Right lobe of liver (tissue), 4 donors: ENCODE results near the gene ANKFN1.

ENCODE experiments used
- POLR2A ChIP-seq: fragments of 450-650 bp; IDR thresholded peaks from one replicate; pipeline ENCODE4 v1.6.1; 2017; ENCODE audit warnings: antibody characterized with exemption, mild to moderate bottlenecking
- TF ChIP-seq, protein P1 (sequence below), 4 donors: fragments of 200-600 bp in 3 of 4; fragments of 450-650 bp in 1 of 4; IDR thresholded peaks; one replicate each; pipeline versions ENCODE4 v1.5.1 to v1.8.0; 2016 to 2022; ENCODE audit warnings: antibody characterized with exemption in 4 of 4, mild to moderate bottlenecking in 2 of 4
- donor health status: DM: no; HTN: no; CAD: no.
- donor health status: DM: no; HTN: no; CAD: no.
- donor health status: DM: no; HTN: yes; CAD: no.

GRCh38 chr17:56497132-56497531 lies 343.9 kb downstream of the ANKFN1 start:
- TF ChIP-seq, protein P1, sequence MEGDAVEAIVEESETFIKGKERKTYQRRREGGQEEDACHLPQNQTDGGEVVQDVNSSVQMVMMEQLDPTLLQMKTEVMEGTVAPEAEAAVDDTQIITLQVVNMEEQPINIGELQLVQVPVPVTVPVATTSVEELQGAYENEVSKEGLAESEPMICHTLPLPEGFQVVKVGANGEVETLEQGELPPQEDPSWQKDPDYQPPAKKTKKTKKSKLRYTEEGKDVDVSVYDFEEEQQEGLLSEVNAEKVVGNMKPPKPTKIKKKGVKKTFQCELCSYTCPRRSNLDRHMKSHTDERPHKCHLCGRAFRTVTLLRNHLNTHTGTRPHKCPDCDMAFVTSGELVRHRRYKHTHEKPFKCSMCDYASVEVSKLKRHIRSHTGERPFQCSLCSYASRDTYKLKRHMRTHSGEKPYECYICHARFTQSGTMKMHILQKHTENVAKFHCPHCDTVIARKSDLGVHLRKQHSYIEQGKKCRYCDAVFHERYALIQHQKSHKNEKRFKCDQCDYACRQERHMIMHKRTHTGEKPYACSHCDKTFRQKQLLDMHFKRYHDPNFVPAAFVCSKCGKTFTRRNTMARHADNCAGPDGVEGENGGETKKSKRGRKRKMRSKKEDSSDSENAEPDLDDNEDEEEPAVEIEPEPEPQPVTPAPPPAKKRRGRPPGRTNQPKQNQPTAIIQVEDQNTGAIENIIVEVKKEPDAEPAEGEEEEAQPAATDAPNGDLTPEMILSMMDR (IDR thresholded peaks at IDR 0.05), result no peak
- no peak for TF ChIP-seq POLR2A
